B cell (primary cell): ENCODE data around the gene ITPR2. TPM values are rescaled to one million over a fixed set of nuclear protein-coding genes. Genes with fewer than 3 reads are reported as not detected.

Source experiments
- ATAC-seq: fragments of 200-7000 bp; cut with Tn5 transposase; one replicate; pipeline ENCODE4 v1.10.0; 2021; ENCODE audit warnings: low read depth, mild to moderate bottlenecking, moderate number of reproducible peaks, moderate library complexity
- CTCF ChIA-PET: fragments of 350-600 bp; sonication (Branson Sonifier 250); formaldehyde crosslinking; loops from one replicate; lab custom pipeline; 2021; ENCODE audit warnings: antibody characterized with exemption, inconsistent platforms; lab: Charles Lee
- POLR2A ChIA-PET: fragments of 350-600 bp; sonication (Branson Sonifier 250); formaldehyde crosslinking; loops from one replicate; lab custom pipeline; 2021; ENCODE audit warnings: antibody characterized with exemption; lab: Charles Lee
- DNase-seq: peaks from one replicate; pipeline ENCODE4 v3.0.0; 2013
- H2AFZ ChIP-seq: 2 replicates; pipeline ENCODE4 v1.6.1; 2012; ENCODE audit warnings: mild to moderate bottlenecking, low read depth, low read length; ENCODE audit not compliant: insufficient read depth, poor library complexity, severe bottlenecking
- H3K27ac ChIP-seq, 2 donors: 1 replicate in 1 of 2; 2 replicates in 1 of 2; pipeline ENCODE4 v1.5.1; 2012 to 2013; ENCODE audit warnings: low read length in 2 of 2, mild to moderate bottlenecking in 2 of 2, moderate library complexity in 1 of 2
- H3K27me3 ChIP-seq, 4 experiments: fragments of 200-600 bp in 1 of 4; sonication (generic) in 1 of 4; replicated peaks in 1 of 4; 1 replicate in 2 of 4; 2 replicates in 2 of 4; pipeline versions ENCODE4 v1.6.1 to v1.7.0; 2013 to 2016; ENCODE audit warnings: low read length in 3 of 4, mild to moderate bottlenecking in 2 of 4, mixed read lengths in 1 of 4, moderate library complexity in 1 of 4; ENCODE audit not compliant: insufficient read depth in 4 of 4, control insufficient read depth in 3 of 4; ENCODE audit errors: control extremely low read depth in 1 of 4
- H3K36me3 ChIP-seq, 2 experiments: replicated peaks in 1 of 2; 1 replicate in 1 of 2; 2 replicates in 1 of 2; pipeline versions ENCODE4 v1.6.1 to v1.7.1; 2013; ENCODE audit warnings: low read length in 1 of 2; ENCODE audit not compliant: insufficient read depth in 2 of 2, control insufficient read depth in 1 of 2; ENCODE audit errors: control extremely low read depth in 1 of 2, extremely low read depth in 1 of 2
- H3K4me1 ChIP-seq, 2 donors: fragments of 200-600 bp in 1 of 2; sonication (generic) in 1 of 2; 1 replicate in 1 of 2; 2 replicates in 1 of 2; pipeline versions ENCODE4 v1.5.1 to v1.6.1; 2013 to 2017; ENCODE audit warnings: low read length in 2 of 2; ENCODE audit not compliant: control insufficient read depth in 2 of 2, insufficient read depth in 2 of 2
- H3K4me2 ChIP-seq: replicated peaks from 2 replicates; pipeline ENCODE3; 2012; ENCODE audit warnings: mild to moderate bottlenecking, low read depth, low read length; ENCODE audit not compliant: poor library complexity, severe bottlenecking
- H3K4me3 ChIP-seq, 5 experiments: fragments of 200-600 bp in 1 of 5; sonication (generic) in 1 of 5; 1 replicate in 3 of 5; 2 replicates in 2 of 5; pipeline versions ENCODE4 v1.5.1 to v1.7.0; 2011 to 2016; ENCODE audit warnings: low read length in 4 of 5, mild to moderate bottlenecking in 4 of 5, low read depth in 2 of 5, control low read depth in 1 of 5, moderate library complexity in 1 of 5; ENCODE audit not compliant: insufficient read depth in 1 of 5; ENCODE audit errors: control extremely low read depth in 1 of 5, extremely low read depth in 1 of 5
- H3K79me2 ChIP-seq: fragments of 200-600 bp; sonication (generic); one replicate; pipeline ENCODE4 v1.6.0; 2016; ENCODE audit warnings: low read length; ENCODE audit not compliant: control insufficient read depth, insufficient read depth
- H3K9ac ChIP-seq: fragments of 200-600 bp; sonication (generic); 2 replicates; pipeline ENCODE4 v1.6.1; 2017; ENCODE audit warnings: mild to moderate bottlenecking, low read length, moderate library complexity
- H3K9me3 ChIP-seq, 3 donors: one replicate each; pipeline versions ENCODE4 v1.6.1 to v1.7.1; 2013; ENCODE audit warnings: low read length in 2 of 3; ENCODE audit not compliant: control insufficient read depth in 2 of 3, insufficient read depth in 1 of 3; ENCODE audit errors: control extremely low read depth in 1 of 3
- H4K20me1 ChIP-seq: 2 replicates; pipeline ENCODE4 v1.6.0; 2012; ENCODE audit warnings: mild to moderate bottlenecking, low read length; ENCODE audit not compliant: insufficient read depth, control insufficient read depth, poor library complexity, severe bottlenecking
- H3K27ac Mint-ChIP-seq: one replicate; pipeline ENCODE4 v1.8.0; 2021; ENCODE audit warnings: mixed read lengths
- H3K27me3 Mint-ChIP-seq: one replicate; pipeline ENCODE4 v1.8.0; 2021; ENCODE audit warnings: mixed read lengths
- H3K4me1 Mint-ChIP-seq: one replicate; pipeline ENCODE4 v1.8.0; 2021; ENCODE audit warnings: mixed read lengths
- H3K4me3 Mint-ChIP-seq: one replicate; pipeline ENCODE4 v1.8.0; 2021; ENCODE audit warnings: mixed read lengths
- H3K9me3 Mint-ChIP-seq: one replicate; pipeline ENCODE4 v1.8.0; 2022; ENCODE audit warnings: mixed read lengths; ENCODE audit not compliant: insufficient read depth
- EZH2 ChIP-seq: IDR thresholded peaks from 2 replicates; pipeline ENCODE4 v1.6.1; 2012; ENCODE audit warnings: borderline replicate concordance, low read depth, mild to moderate bottlenecking, moderate library complexity, low read length; ENCODE audit not compliant: insufficient read depth, poor library complexity, severe bottlenecking
- WGBS: methylation state at CpG from one replicate; pipeline ENCODE4 v1.1.5; 2013; ENCODE audit warnings: missing lambda C conversion rate; ENCODE audit not compliant: insufficient coverage; 5-methylcytosine and 5-hydroxymethylcytosine counted together
- intact Hi-C: fragments of 100-400 bp; cut with micrococcal nuclease; formaldehyde crosslinking; loops from one replicate; pipeline ENCODE4 v1.10.0; 2022
- polyA plus RNA-seq: library from polyadenylated mRNA; depleted of rRNA; stranded (reverse); fragments of >200 nt; gene quantifications from 2 replicates; pipeline ENCODE4 v1.2.3, GENCODE V29; 2012
- total RNA-seq, 2 donors: library from RNA; stranded (reverse); fragments of 120-200 nt in 1 of 2; gene quantifications; 1 replicate in 1 of 2; 2 replicates in 1 of 2; pipeline versions ENCODE4 v1.2.3 to v1.2.4, GENCODE V29; 2013 to 2022
- TF ChIP-seq, protein P1 (sequence below): fragments of 200-600 bp; IDR thresholded peaks from one replicate; pipeline ENCODE4 v1.8.0; 2022; ENCODE audit warnings: antibody characterized with exemption, mild to moderate bottlenecking

Gene ITPR2
- total and polyA plus RNA-seq, 2 donors (not counting 1 experiment from before 2014, with no cell fraction given) = 4.3 to 113 TPM

- Mint-ChIP-seq H3K9me3 (no peaks in the 10 kb centered on the region), H3K27ac (no peak overlapping the region), H3K27me3 (no peaks in the 10 kb centered on the region), H3K4me3 (no peak overlapping the region), H3K4me1 (peaks cover 15% of the 10 kb centered on the region)
- H2AFZ ChIP-seq = no peak overlapping the region
- H3K27ac ChIP-seq = no peak overlapping the region
- intact Hi-C loops = no loop called here
- no peak overlapping the region for H3K4me3 ChIP-seq
- ChIA-PET POLR2A (no interaction called here), CTCF (no interaction called here)
- H3K9me3 ChIP-seq = no peaks in the 10 kb centered on the region
- no CpG with 5 or more reads among the region's 2 CpGs for WGBS
- no peak overlapping the region for H3K4me2 ChIP-seq
- no peaks in the 10 kb centered on the region for H3K27me3 ChIP-seq
- no peak for TF ChIP-seq EZH2
- TF ChIP-seq, protein P1, sequence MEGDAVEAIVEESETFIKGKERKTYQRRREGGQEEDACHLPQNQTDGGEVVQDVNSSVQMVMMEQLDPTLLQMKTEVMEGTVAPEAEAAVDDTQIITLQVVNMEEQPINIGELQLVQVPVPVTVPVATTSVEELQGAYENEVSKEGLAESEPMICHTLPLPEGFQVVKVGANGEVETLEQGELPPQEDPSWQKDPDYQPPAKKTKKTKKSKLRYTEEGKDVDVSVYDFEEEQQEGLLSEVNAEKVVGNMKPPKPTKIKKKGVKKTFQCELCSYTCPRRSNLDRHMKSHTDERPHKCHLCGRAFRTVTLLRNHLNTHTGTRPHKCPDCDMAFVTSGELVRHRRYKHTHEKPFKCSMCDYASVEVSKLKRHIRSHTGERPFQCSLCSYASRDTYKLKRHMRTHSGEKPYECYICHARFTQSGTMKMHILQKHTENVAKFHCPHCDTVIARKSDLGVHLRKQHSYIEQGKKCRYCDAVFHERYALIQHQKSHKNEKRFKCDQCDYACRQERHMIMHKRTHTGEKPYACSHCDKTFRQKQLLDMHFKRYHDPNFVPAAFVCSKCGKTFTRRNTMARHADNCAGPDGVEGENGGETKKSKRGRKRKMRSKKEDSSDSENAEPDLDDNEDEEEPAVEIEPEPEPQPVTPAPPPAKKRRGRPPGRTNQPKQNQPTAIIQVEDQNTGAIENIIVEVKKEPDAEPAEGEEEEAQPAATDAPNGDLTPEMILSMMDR = no peak
- H3K79me2 ChIP-seq = no peaks in the 10 kb centered on the region
- no peaks in the 10 kb centered on the region for H4K20me1 ChIP-seq
- H3K36me3 ChIP-seq = peaks cover 0 to 6% of the 10 kb centered on the region in 2 experiments
- ATAC-seq (no peak), DNase-seq (no peak)
- H3K9ac ChIP-seq = no peak overlapping the region
- peaks cover 7 to 11% of the 10 kb centered on the region in 2 donors for H3K4me1 ChIP-seq
Measured at GRCh38 chr12:26580619-26581018, 252.4 kb downstream of the ITPR2 start.

GRCh38 chr12:26576266-26576665 is 256.7 kb downstream of the ITPR2 start:
- H3K27me3 Mint-ChIP-seq = no peaks in the 10 kb centered on the region
- Histone ChIP-seq H3K4me3 (no peak overlapping the region), H3K27ac (no peak overlapping the region), H3K79me2 (no peaks in the 10 kb centered on the region), H4K20me1 (no peaks in the 10 kb centered on the region), H3K27me3 (no peaks in the 10 kb centered on the region), H2AFZ (no peak overlapping the region), H3K36me3 (peaks cover 9 to 12% of the 10 kb centered on the region in 2 experiments), H3K4me2 (peak overlapping the region; percentile 31), H3K4me1 (peaks cover 12 to 16% of the 10 kb centered on the region in 2 donors), H3K9me3 (no peaks in the 10 kb centered on the region), H3K9ac (no peak overlapping the region)
- POLR2A ChIA-PET = no interaction called here
- CTCF ChIA-PET = no interaction called here
- no peak for TF ChIP-seq EZH2
- TF ChIP-seq, protein P1 = no peak
- H3K27ac Mint-ChIP-seq = no peak overlapping the region
- no peak for ATAC-seq
- peaks cover 24% of the 10 kb centered on the region for H3K4me1 Mint-ChIP-seq
- H3K9me3 Mint-ChIP-seq = no peaks in the 10 kb centered on the region
- intact Hi-C loops = no loop called here
- H3K4me3 Mint-ChIP-seq = peak overlapping the region; percentile 40
- 79% methylated on average over 2 of the region's 6 CpGs for WGBS
- DNase-seq = peak; percentile 6
